ENCODE results near the gene RHEBL1. TPM values are rescaled to one million over a fixed set of nuclear protein-coding genes. Genes with fewer than 3 reads are reported as not detected.
"Not testable (repeated sequence)": the region's sequence is repeated elsewhere in the genome, so short reads cannot be mapped to it uniquely, and the experiment has no call there.

The RHEBL1 gene
- total and polyA plus RNA-seq, 3 donors from 2014 or later: 1.5 to 5.9 (median 1.7) TPM

DNA sequence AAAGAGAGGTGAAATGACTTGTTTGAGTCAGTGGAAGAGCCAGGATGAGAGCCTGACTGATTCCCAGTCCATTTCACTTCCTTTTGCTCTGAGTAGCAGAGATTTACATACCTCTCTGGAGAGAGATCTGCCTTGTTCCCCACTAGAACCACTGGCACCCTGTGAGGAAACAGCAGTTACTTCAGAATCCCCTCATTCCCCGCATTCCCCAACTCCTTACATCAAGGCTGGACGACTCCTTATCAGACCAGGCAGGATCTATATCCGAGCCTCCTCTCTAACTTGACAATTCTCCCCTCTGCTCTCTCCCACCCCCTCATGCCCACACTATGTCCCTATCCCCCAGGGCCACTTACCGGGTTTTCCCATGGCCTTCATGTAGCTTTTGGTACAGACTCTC is 3.7 kb downstream of the RHEBL1 start:
- Histone ChIP-seq H3K27me3 (no peaks in the 10 kb centered on the region), H3K9me3 (no peaks in the 10 kb centered on the region), H3K4me1 (peaks cover 4% of the 10 kb centered on the region), H3K27ac (no peak overlapping the region), H3K36me3 (ENCODE audit: low read depth, missing control alignments) (no peaks in the 10 kb centered on the region), H3K4me3 (no peak overlapping the region)
- intact Hi-C loops (cut with DNase I; ENCODE audit: low total_unique reads): no loop called here
- TF ChIP-seq, protein P1, sequence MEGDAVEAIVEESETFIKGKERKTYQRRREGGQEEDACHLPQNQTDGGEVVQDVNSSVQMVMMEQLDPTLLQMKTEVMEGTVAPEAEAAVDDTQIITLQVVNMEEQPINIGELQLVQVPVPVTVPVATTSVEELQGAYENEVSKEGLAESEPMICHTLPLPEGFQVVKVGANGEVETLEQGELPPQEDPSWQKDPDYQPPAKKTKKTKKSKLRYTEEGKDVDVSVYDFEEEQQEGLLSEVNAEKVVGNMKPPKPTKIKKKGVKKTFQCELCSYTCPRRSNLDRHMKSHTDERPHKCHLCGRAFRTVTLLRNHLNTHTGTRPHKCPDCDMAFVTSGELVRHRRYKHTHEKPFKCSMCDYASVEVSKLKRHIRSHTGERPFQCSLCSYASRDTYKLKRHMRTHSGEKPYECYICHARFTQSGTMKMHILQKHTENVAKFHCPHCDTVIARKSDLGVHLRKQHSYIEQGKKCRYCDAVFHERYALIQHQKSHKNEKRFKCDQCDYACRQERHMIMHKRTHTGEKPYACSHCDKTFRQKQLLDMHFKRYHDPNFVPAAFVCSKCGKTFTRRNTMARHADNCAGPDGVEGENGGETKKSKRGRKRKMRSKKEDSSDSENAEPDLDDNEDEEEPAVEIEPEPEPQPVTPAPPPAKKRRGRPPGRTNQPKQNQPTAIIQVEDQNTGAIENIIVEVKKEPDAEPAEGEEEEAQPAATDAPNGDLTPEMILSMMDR (IDR thresholded peaks at IDR 0.05): no peak
- TF ChIP-seq POLR2A (IDR thresholded peaks at IDR 0.05): no peak
- no peak for DNase-seq
- WGBS, 2 donors: 67 to 72% methylated on average over 4 of the region's 4 CpGs

- peaks cover 4% of the 10 kb centered on the region for H3K4me1 ChIP-seq
- WGBS, 2 donors: 92% methylated on average over 5 of the region's 5 CpGs
- H3K36me3 ChIP-seq (ENCODE audit: low read depth, missing control alignments): no peaks in the 10 kb centered on the region
- no peak overlapping the region for H3K27ac ChIP-seq
- no peak for DNase-seq
- intact Hi-C loops (cut with DNase I; ENCODE audit: low total_unique reads): no loop called here
- TF ChIP-seq, protein P1 (IDR thresholded peaks at IDR 0.05): no peak
- TF ChIP-seq POLR2A (IDR thresholded peaks at IDR 0.05): no peak
- no peaks in the 10 kb centered on the region for H3K27me3 ChIP-seq
- no peaks in the 10 kb centered on the region for H3K9me3 ChIP-seq
- no peak overlapping the region for H3K4me3 ChIP-seq
Measured at GRCh38 chr12:49064767-49065152, 5.0 kb downstream of the RHEBL1 start.

DNA sequence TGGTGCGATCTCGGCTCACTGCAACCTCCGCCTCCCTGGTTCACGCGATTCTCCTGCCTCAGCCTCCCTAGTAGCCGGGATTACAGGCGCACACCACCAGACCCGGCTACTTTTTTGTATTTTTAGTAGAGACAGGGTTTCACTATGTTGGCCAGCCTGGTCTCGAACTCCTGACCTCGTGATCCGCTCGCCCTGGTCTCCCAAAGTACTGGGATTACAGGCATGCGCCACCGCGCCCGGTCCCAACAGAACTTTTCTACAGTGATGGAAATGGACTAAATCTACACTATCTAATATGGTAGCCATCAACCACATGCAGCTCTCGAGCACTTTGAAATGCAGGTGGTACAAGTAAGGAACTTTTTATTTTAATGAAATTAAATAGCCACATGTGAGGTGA is 7.9 kb downstream of the RHEBL1 start:
- H3K36me3 ChIP-seq (ENCODE audit: low read depth, missing control alignments); H3K9me3 ChIP-seq; intact Hi-C loops (cut with DNase I; ENCODE audit: low total_unique reads); H3K4me3 ChIP-seq; DNase-seq; H3K27me3 ChIP-seq; H3K27ac ChIP-seq: not testable (repeated sequence)
- WGBS, 2 donors: 63 to 77% methylated on average over 17 of the region's 17 CpGs
- peaks cover 24% of the 10 kb centered on the region for H3K4me1 ChIP-seq

DNA sequence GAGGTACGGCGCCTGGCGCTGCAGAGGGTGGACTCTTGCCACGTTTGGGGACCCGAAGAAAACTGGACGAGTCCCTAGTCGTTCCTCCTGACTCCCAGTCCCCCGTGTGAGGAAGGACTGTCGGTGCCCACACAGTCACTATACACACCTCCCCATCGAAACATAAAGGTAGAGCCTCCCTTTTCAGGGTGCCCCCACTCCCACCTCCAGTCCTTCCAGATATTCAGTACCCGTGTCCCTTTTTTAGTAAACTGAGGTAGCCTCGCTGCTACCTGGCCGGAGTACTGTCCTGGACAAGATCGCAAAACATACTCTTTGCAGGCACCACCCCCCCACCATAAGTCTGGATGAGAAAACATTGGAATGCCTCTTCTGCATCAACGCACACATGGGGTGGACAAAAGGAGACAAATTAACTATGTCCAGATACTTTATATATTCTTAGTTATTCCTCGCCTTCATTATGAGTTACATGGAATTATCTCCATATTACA is 8.6 kb downstream of the RHEBL1 start:
- Histone ChIP-seq H3K36me3 (ENCODE audit: low read depth, missing control alignments) (no peaks in the 10 kb centered on the region), H3K9me3 (no peaks in the 10 kb centered on the region), H3K27ac (peak overlapping the region; percentile 96 to 98), H3K27me3 (no peaks in the 10 kb centered on the region), H3K4me1 (peaks cover 31% of the 10 kb centered on the region), H3K4me3 (peak overlapping the region; percentile 92 to 100)
- WGBS, 2 donors: 5 to 6% methylated on average over 15 to 16 of the region's 16 CpGs
- DNase-seq: no peak
- TF ChIP-seq POLR2A (IDR thresholded peaks at IDR 0.05): no peak
- intact Hi-C loops (cut with DNase I; ENCODE audit: low total_unique reads): no loop called here

DNA sequence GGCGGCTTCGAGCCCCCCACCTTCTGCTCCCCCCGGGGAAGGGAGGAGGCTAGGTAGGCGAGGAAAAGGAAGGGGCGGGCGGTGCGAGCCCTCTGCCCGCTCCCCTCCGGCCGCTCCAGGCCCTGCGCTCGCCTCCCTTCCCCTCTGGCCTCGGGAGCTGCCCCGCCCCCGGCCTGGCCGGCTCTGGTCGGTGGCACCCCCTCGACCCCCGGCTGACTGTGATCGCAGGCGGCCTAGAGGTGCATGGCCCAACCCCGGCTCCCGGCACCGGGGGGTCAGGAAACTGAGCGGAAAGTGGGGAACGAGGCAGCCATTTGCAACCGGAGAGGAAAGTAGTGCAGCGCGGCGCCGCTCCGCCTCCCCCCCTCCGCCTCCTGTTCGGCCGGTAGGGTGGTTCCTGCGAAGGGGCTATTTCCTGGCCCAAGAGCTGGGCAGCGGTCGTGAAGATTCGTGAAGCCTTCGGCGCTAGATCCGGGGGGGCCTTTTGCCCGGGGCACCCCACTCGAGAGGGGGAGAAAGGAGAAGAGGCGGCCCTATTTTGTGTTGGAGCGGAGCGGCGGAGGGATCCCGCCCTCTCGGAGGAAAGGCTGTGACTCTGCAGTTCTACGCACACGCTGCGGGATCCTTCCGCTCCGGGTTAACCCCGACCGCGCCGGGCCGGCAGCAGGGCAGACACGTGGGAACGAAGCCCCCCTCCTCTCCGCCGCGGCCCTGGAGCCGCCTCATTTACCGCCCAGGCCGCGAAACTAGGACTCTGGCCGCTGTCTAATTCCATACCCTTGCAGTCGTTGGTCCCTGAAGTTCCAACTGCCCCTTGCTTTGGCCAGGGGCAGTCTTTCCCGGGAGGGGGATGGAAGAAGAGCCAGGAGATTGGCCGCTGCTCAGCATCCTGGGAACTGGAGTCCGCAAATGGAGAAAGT is 9.3 kb downstream of the RHEBL1 start, which contains the start of gene KMT2D:
Gene KMT2D (minus strand): TSS at position 558 of the 920 bp plus-strand sequence. CDS start 5,470 bp downstream, outside the sequence.
- H3K36me3 ChIP-seq (ENCODE audit: low read depth, missing control alignments): no peaks in the 10 kb centered on the region
- peak; percentile 96 for DNase-seq
- peak within 1 kb of the TSS; percentile 96 to 98 for H3K27ac ChIP-seq
- intact Hi-C loops (cut with DNase I; ENCODE audit: low total_unique reads): no loop called here
- TF ChIP-seq, protein P1 (IDR thresholded peaks at IDR 0.05): peak in 2 of 3 experiments; percentile 37 to 66
- TF ChIP-seq POLR2A (IDR thresholded peaks at IDR 0.05): no peak
- peak within 1 kb of the TSS; percentile 92 to 100 for H3K4me3 ChIP-seq
- no peaks in the 10 kb centered on the region for H3K9me3 ChIP-seq
- H3K4me1 ChIP-seq: peaks cover 38% of the 10 kb centered on the region
- WGBS, 2 donors: 0 to 3% methylated on average over 12 to 50 of the region's 74 CpGs
- H3K27me3 ChIP-seq: no peaks in the 10 kb centered on the region

All from testis (tissue), 3 donors.